ENCODE data around the gene MED12L.

The MED12L gene, protein sequence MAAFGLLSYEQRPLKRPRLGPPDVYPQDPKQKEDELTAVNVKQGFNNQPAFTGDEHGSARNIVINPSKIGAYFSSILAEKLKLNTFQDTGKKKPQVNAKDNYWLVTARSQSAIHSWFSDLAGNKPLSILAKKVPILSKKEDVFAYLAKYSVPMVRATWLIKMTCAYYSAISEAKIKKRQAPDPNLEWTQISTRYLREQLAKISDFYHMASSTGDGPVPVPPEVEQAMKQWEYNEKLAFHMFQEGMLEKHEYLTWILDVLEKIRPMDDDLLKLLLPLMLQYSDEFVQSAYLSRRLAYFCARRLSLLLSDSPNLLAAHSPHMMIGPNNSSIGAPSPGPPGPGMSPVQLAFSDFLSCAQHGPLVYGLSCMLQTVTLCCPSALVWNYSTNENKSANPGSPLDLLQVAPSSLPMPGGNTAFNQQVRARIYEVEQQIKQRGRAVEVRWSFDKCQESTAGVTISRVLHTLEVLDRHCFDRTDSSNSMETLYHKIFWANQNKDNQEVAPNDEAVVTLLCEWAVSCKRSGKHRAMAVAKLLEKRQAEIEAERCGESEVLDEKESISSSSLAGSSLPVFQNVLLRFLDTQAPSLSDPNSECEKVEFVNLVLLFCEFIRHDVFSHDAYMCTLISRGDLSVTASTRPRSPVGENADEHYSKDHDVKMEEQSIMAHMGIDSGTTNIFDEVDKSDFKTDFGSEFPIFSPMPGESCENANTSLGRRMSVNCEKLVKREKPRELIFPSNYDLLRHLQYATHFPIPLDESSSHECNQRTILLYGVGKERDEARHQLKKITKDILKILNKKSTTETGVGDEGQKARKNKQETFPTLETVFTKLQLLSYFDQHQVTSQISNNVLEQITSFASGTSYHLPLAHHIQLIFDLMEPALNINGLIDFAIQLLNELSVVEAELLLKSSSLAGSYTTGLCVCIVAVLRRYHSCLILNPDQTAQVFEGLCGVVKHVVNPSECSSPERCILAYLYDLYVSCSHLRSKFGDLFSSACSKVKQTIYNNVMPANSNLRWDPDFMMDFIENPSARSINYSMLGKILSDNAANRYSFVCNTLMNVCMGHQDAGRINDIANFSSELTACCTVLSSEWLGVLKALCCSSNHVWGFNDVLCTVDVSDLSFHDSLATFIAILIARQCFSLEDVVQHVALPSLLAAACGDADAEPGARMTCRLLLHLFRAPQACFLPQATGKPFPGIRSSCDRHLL (N-terminal part only)

DNA sequence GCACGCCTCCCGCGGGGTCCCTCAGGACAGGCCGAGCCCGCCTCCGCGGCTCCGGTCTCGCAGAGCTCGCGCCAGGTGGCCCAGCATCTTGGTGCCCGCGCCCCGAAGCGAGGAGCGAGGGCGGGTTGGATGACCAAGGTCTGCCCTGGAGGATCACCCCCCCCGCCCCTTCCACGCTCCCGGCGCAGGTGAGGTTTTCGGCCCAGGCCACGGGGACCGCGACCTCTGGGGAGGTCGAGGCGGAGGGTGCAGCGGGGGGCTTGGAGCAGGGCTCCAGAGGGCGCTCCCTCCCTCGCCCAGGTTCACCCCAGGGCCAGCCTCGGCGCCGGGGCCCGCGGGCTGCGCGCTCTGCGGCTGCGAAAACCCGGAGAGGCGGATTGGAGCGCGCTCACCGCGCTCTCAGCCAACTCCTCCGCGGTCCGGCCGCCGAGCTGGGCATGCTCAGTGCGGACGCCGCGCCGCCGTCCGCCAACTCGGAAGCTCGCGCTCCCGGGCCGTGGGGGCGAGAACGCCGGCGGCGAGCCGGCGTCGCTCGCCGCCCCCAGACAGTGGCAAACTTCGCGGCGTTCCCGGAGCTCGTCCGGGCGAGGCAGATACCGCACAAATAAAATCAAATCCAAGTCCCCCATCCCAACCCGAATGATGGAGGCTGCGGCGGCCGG, at the start of gene MED12L:
Gene MED12L (plus strand): TSS at position 438 of the 662 bp plus-strand sequence. CDS start 1,263 bp downstream, outside the sequence.
- Histone ChIP-seq H3K27ac (ENCODE audit: low read length) (no peak within 1 kb of the TSS), H3K4me1 (ENCODE audit: control insufficient read depth in 1 of 2, insufficient read depth in 2 of 2, low read length in 2 of 2) (peaks cover 0 to 21% of the 10 kb centered on the region in 2 donors), H3K27me3 (ENCODE audit: low read depth, low read length) (peaks cover 13% of the 10 kb centered on the region), H3K9me3 (ENCODE audit: control insufficient read depth in 1 of 2, low read length in 2 of 2) (no peaks in the 10 kb centered on the region), H3K4me3 (ENCODE audit: low read depth in 1 of 2, low read length in 2 of 2) (peak within 1 kb of the TSS; percentile 60 to 94), H3K36me3 (ENCODE audit: control insufficient read depth in 1 of 2, insufficient read depth in 2 of 2, low read length in 2 of 2) (no peaks in the 10 kb centered on the region)

DNA sequence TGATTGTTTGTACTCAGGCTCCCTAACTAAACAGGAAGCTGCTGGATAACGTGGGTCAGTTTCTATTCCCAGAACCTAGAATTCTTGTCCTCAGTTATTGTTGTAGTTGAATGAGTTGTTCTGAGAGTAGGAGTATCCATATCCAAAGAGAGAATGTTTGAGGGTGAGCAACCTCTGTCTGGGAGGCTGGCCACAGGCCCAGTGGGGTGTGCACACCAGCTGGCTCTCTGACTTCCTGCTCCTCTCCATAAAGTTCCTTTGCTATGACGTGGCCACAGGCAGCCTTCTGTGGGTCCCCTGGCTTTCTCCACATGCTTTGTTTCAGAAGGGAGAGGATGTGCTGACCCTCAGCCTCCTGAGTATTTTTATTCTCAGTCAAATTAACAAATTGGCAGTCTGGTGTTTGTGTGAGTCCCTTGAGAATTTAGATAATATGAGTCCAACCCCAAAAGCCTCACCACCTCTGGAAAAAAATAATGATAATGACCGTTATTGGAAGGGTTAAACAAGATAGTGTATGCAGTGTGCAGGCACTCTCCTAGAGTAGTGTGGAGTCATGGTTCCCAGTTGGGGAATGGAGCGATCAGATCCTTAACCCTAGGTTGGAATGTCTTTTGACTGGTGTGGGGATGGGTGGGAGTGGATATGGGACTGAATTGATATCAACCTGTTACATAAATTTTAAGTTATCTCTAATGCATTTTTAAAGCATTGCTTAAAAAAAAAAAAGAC, 47.6 kb upstream of the MED12L start:
- no peaks in the 10 kb centered on the region for H3K27me3 ChIP-seq (ENCODE audit: low read depth, low read length)
- no peaks in the 10 kb centered on the region for H3K36me3 ChIP-seq (ENCODE audit: control insufficient read depth in 1 of 2, insufficient read depth in 2 of 2, low read length in 2 of 2)
- H3K4me3 ChIP-seq (ENCODE audit: low read depth in 1 of 2, low read length in 2 of 2) = no peak overlapping the region
- no peaks in the 10 kb centered on the region for H3K4me1 ChIP-seq (ENCODE audit: control insufficient read depth in 1 of 2, insufficient read depth in 2 of 2, low read length in 2 of 2)
- H3K9me3 ChIP-seq (ENCODE audit: control insufficient read depth in 1 of 2, low read length in 2 of 2) = no peaks in the 10 kb centered on the region
- H3K27ac ChIP-seq (ENCODE audit: low read length) = no peak overlapping the region

DNA sequence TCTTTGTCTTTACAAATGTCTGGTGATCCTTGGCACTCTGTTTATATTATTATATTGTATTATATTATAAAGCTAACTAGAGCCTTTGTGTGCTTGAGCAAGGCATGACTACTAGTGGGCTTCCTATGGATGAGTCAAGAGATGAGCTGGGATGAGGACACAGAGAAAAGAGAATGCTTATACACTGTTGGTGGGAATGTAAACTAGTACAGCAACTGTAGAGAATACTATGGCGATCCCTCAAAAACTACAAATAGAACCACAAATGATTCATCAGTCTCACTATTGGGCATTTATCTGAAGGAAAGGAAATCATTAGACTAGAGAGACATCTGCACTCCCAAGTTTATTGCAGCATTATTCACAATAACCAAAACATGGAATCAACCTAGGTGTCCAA, 40.8 kb upstream of the MED12L start:
- Histone ChIP-seq H3K9me3 (ENCODE audit: control insufficient read depth in 1 of 2, low read length in 2 of 2) (no peaks in the 10 kb centered on the region), H3K27me3 (ENCODE audit: low read depth, low read length) (no peaks in the 10 kb centered on the region), H3K4me3 (ENCODE audit: low read depth in 1 of 2, low read length in 2 of 2) (no peak overlapping the region), H3K4me1 (ENCODE audit: control insufficient read depth in 1 of 2, insufficient read depth in 2 of 2, low read length in 2 of 2) (no peaks in the 10 kb centered on the region), H3K36me3 (ENCODE audit: control insufficient read depth in 1 of 2, insufficient read depth in 2 of 2, low read length in 2 of 2) (no peaks in the 10 kb centered on the region), H3K27ac (ENCODE audit: low read length) (no peak overlapping the region)

DNA sequence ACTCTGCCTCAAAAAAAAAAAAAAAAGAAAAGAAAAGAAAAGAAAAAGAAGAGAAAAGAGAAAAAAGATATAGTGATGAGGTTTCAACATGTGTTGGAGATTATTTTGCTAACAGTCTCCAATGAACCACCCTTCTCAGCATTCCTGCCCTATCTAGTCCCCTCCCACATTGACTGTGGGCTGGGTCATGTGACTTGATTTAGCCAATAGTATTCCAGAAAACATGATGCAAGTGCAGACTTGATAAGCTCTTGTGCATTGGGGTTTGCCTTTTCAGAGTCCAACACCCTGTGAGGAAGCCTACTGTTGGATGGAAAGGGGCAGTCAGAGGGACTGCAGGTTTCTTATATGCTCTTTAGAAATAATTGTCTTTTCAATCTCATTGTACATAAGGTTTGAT, 37.8 kb upstream of the MED12L start:
- H3K36me3 ChIP-seq (ENCODE audit: control insufficient read depth in 1 of 2, insufficient read depth in 2 of 2, low read length in 2 of 2) = no peaks in the 10 kb centered on the region
- H3K27ac ChIP-seq (ENCODE audit: low read length) = no peak overlapping the region
- no peaks in the 10 kb centered on the region for H3K9me3 ChIP-seq (ENCODE audit: control insufficient read depth in 1 of 2, low read length in 2 of 2)
- no peak overlapping the region for H3K4me3 ChIP-seq (ENCODE audit: low read depth in 1 of 2, low read length in 2 of 2)
- no peaks in the 10 kb centered on the region for H3K4me1 ChIP-seq (ENCODE audit: control insufficient read depth in 1 of 2, insufficient read depth in 2 of 2, low read length in 2 of 2)
- H3K27me3 ChIP-seq (ENCODE audit: low read depth, low read length) = no peaks in the 10 kb centered on the region

DNA sequence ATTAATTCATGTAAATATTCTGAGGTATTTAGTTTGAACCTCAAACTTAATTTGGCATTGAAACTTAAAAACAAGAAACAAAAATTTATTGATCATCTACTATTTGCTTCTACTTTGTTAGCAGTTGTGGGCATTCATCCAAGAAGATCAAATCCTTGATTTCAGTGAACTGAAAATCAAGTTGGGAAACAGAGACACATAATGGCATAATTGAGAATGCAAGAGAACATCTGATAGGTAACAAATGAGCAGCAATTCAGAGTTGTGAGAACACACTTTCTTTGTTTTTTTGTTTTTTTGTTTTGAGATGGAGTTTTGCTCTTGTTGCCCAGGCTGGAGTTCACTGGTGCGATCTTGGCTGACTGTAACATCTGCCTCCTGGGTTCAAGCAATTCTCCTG, 33.9 kb upstream of the MED12L start:
- Histone ChIP-seq H3K36me3 (ENCODE audit: control insufficient read depth in 1 of 2, insufficient read depth in 2 of 2, low read length in 2 of 2) (no peaks in the 10 kb centered on the region), H3K4me1 (ENCODE audit: control insufficient read depth in 1 of 2, insufficient read depth in 2 of 2, low read length in 2 of 2) (no peaks in the 10 kb centered on the region)

DNA sequence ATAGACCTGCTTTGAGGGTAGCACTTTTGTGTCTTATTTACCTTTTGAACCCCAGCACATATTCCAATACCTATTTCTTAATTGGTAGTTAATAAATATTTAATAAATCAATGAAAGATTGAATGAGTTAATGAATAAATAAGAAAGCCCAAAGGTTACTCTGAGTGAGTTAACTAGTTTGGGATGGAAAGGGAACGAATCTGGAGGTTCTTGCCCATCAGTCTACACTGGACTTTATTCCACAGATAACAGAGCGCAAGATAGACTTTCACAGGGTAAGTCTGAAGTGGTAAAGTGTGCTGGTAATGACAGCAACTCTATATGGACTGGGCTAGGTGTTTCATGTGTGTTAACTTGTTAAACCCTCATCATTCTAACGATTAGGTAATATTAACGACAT, 33.1 kb upstream of the MED12L start:
- H3K27me3 ChIP-seq (ENCODE audit: low read depth, low read length) = no peaks in the 10 kb centered on the region
- H3K4me3 ChIP-seq (ENCODE audit: low read depth in 1 of 2, low read length in 2 of 2) = no peak overlapping the region
- no peak overlapping the region for H3K27ac ChIP-seq (ENCODE audit: low read length)
- no peaks in the 10 kb centered on the region for H3K36me3 ChIP-seq (ENCODE audit: control insufficient read depth in 1 of 2, insufficient read depth in 2 of 2, low read length in 2 of 2)
- no peaks in the 10 kb centered on the region for H3K4me1 ChIP-seq (ENCODE audit: control insufficient read depth in 1 of 2, insufficient read depth in 2 of 2, low read length in 2 of 2)
- H3K9me3 ChIP-seq (ENCODE audit: control insufficient read depth in 1 of 2, low read length in 2 of 2) = no peaks in the 10 kb centered on the region

More for the DNA sequence above, 33.9 kb upstream of the MED12L start:
- Histone ChIP-seq H3K4me3 (ENCODE audit: low read depth in 1 of 2, low read length in 2 of 2) (no peak overlapping the region), H3K27me3 (ENCODE audit: low read depth, low read length) (no peaks in the 10 kb centered on the region), H3K9me3 (ENCODE audit: control insufficient read depth in 1 of 2, low read length in 2 of 2) (no peaks in the 10 kb centered on the region), H3K27ac (ENCODE audit: low read length) (no peak overlapping the region)

DNA sequence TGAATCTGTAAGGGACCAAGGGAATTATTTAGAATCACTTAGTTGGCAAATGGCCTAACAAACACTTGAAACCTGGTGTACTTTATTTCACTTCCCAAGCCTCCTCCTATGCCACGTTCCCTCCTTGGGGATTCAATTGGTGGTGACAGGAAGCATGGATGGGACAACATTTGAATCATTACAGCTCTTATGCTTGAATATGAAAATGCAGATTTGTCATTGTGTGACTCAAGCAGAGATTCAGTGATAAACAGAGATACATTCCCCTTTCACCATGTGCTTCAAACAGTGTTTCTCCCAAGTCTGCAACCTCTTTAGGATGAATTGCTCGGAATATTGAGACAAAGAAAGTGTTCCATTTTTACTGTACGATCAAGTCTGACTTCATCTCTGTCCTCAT, 32.7 kb upstream of the MED12L start:
- no peaks in the 10 kb centered on the region for H3K36me3 ChIP-seq (ENCODE audit: control insufficient read depth in 1 of 2, insufficient read depth in 2 of 2, low read length in 2 of 2)
- H3K27ac ChIP-seq (ENCODE audit: low read length) = no peak overlapping the region
- no peaks in the 10 kb centered on the region for H3K4me1 ChIP-seq (ENCODE audit: control insufficient read depth in 1 of 2, insufficient read depth in 2 of 2, low read length in 2 of 2)
- H3K27me3 ChIP-seq (ENCODE audit: low read depth, low read length) = no peaks in the 10 kb centered on the region
- H3K9me3 ChIP-seq (ENCODE audit: control insufficient read depth in 1 of 2, low read length in 2 of 2) = no peaks in the 10 kb centered on the region
- H3K4me3 ChIP-seq (ENCODE audit: low read depth in 1 of 2, low read length in 2 of 2) = no peak overlapping the region

DNA sequence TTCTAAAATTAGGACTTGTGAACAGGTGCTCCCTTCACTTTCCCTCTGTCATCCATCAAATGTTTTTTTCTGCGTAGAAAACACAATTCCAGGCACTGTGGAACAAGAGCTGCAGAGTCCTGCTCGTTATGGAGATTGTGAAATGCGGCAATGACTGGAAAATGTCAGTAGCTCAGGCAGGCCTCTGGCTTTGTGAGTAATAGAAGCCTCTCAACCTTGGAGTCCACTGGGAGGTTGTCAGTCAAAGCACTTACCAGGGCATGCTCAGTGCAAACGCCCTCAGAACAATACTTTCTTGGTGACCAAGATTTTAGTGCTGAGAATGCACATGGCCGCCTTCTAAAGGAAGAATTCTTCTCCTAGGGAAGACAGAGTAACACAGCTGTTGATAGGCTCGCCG, 26.7 kb upstream of the MED12L start:
- H3K4me3 ChIP-seq (ENCODE audit: low read depth in 1 of 2, low read length in 2 of 2) = no peak overlapping the region

DNA sequence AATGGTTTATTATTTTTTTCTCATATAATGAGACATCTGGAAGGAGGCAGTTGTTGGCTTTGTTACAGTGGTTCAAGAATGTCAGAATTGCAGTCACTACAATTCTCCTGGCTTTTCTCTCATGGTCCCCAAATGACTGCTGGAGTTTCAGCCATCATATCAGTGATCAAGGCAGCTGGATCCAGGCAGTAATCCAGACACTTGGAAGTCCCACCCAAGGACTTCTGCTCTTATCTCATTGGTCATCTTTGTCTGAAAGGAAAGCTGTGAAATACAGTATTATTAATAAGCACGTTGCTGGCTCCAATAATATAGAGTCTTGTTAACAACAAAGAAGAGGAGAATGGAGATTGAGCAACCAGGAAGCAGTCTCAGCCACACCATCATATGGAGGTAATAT, 22.9 kb upstream of the MED12L start:
- Histone ChIP-seq H3K27ac (ENCODE audit: low read length) (no peak overlapping the region), H3K27me3 (ENCODE audit: low read depth, low read length) (no peaks in the 10 kb centered on the region), H3K4me3 (ENCODE audit: low read depth in 1 of 2, low read length in 2 of 2) (no peak overlapping the region), H3K9me3 (ENCODE audit: control insufficient read depth in 1 of 2, low read length in 2 of 2) (no peaks in the 10 kb centered on the region), H3K4me1 (ENCODE audit: control insufficient read depth in 1 of 2, insufficient read depth in 2 of 2, low read length in 2 of 2) (no peaks in the 10 kb centered on the region), H3K36me3 (ENCODE audit: control insufficient read depth in 1 of 2, insufficient read depth in 2 of 2, low read length in 2 of 2) (no peaks in the 10 kb centered on the region)

More for the DNA sequence above, 26.7 kb upstream of the MED12L start:
- Histone ChIP-seq H3K9me3 (ENCODE audit: control insufficient read depth in 1 of 2, low read length in 2 of 2) (no peaks in the 10 kb centered on the region), H3K4me1 (ENCODE audit: control insufficient read depth in 1 of 2, insufficient read depth in 2 of 2, low read length in 2 of 2) (no peaks in the 10 kb centered on the region), H3K27ac (ENCODE audit: low read length) (no peak overlapping the region), H3K27me3 (ENCODE audit: low read depth, low read length) (no peaks in the 10 kb centered on the region), H3K36me3 (ENCODE audit: control insufficient read depth in 1 of 2, insufficient read depth in 2 of 2, low read length in 2 of 2) (no peaks in the 10 kb centered on the region)

DNA sequence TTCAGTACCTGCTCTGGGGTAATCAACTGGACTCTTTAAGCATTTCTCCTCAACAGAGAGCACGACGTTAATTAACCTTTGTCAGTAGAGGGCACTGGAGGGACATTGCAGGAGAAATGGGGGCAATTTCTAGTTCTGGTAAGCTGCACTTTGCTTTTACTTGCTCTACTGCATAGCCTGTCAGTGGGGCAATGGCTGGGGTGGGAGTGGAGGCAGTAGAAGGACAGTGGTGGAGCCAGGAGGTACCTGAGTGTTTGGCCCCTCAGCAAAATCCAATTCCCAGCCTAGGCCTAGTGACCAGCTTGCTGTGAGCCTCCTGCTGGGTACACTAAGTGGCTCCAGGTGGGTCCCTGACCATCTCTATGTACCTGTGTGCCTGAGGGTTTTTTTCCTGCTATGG, 18.3 kb upstream of the MED12L start:
- no peak overlapping the region for H3K27ac ChIP-seq (ENCODE audit: low read length)
- H3K9me3 ChIP-seq (ENCODE audit: control insufficient read depth in 1 of 2, low read length in 2 of 2) = no peaks in the 10 kb centered on the region
- H3K36me3 ChIP-seq (ENCODE audit: control insufficient read depth in 1 of 2, insufficient read depth in 2 of 2, low read length in 2 of 2) = no peaks in the 10 kb centered on the region
- no peak overlapping the region for H3K4me3 ChIP-seq (ENCODE audit: low read depth in 1 of 2, low read length in 2 of 2)
- no peaks in the 10 kb centered on the region for H3K4me1 ChIP-seq (ENCODE audit: control insufficient read depth in 1 of 2, insufficient read depth in 2 of 2, low read length in 2 of 2)
- H3K27me3 ChIP-seq (ENCODE audit: low read depth, low read length) = no peaks in the 10 kb centered on the region

Measured in muscle layer of duodenum (tissue), 2 donors.